Testis (tissue), 2 donors: ENCODE data around the gene DMD.

Experiments used
- POLR2A ChIP-seq: fragments of 450-650 bp; IDR thresholded peaks from one replicate; pipeline ENCODE4 v1.6.1; 2017; ENCODE audit warnings: antibody characterized with exemption, mild to moderate bottlenecking, moderate library complexity
- TF ChIP-seq, protein P1 (sequence below), 3 experiments: fragments of 450-650 bp in 2 of 3; fragments of 200-600 bp in 1 of 3; sonication (generic) in 1 of 3; IDR thresholded peaks; one replicate each; pipeline ENCODE4 v1.5.1; 2016 to 2019; ENCODE audit warnings: antibody characterized with exemption in 3 of 3, mild to moderate bottlenecking in 2 of 3, moderate library complexity in 1 of 3

DNA sequence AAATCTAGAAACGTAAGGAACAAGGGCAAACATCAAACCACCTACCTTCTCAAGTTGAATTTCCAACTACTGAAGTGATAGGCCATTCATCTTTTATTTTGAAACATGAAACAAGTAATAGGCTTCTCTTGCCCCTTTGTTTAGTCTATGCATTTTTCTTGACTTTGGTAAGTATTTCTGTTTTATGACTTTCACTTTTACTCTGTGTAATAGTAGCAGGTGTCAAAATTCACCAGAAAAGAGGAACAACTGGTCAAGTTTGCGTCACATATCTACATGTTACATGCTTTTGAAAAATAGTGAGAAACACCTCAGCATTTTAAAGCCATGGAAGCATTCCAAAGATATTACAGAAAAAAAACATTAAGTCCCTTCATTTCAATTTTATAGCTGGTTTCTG lies 1982.4 kb downstream of the DMD start:
- TF ChIP-seq, protein P1, sequence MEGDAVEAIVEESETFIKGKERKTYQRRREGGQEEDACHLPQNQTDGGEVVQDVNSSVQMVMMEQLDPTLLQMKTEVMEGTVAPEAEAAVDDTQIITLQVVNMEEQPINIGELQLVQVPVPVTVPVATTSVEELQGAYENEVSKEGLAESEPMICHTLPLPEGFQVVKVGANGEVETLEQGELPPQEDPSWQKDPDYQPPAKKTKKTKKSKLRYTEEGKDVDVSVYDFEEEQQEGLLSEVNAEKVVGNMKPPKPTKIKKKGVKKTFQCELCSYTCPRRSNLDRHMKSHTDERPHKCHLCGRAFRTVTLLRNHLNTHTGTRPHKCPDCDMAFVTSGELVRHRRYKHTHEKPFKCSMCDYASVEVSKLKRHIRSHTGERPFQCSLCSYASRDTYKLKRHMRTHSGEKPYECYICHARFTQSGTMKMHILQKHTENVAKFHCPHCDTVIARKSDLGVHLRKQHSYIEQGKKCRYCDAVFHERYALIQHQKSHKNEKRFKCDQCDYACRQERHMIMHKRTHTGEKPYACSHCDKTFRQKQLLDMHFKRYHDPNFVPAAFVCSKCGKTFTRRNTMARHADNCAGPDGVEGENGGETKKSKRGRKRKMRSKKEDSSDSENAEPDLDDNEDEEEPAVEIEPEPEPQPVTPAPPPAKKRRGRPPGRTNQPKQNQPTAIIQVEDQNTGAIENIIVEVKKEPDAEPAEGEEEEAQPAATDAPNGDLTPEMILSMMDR (IDR thresholded peaks at IDR 0.05), result no peak
- no peak for TF ChIP-seq POLR2A
